ENCODE results near the gene ASCC1.
"Not testable (repeated sequence)": the region's sequence is repeated elsewhere in the genome, so short reads cannot be mapped to it uniquely, and the experiment has no call there.

Gene ASCC1

DNA sequence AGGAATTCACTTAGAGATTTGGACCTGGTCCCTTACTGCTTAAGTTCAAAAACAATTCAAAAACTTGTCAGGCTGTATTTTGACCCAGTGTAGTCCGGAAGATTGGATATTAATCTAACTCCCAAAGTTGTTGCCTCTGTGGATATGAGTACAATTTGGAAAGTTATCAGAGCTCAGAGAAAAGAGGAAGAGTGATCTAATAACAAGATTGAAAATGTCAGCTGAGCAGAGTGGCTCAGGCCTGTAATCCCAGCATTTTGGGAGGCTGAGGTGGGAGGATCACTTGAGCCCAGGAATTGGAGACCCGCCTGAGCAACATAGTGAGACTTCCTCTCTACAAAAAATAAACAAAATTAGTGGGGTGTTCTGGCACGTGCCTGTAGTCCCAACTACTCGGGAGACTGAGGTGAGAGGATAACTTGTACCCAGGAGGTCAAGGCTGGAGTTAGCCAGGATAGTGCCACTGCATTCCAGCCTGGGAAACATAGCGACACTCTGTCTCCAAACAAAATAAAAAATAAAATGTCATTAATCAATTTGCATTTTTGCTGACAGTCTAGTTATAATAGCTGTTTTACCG is 3.2 kb upstream of the ASCC1 start:
- DNase-seq = no peak

DNA sequence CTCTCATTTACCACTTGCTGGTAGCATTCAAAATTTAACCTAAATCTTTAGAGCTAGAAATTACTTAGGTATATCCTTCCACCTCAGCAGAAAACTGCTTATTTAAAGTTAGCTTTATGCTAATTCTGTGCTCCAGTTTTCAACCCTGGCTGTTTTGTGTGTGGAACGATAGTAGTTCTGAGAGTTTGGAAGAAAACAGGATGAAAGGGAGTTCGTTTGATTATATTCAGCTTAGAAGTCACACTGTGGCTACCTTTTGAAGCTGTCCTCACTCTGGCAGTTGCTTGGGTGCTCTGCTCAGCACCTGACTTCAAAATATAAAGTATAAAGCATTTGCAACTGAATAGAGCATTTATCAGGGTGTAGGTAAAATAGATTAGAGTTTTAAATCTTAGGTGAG is 2.6 kb upstream of the ASCC1 start:
- DNase-seq = no peak

DNA sequence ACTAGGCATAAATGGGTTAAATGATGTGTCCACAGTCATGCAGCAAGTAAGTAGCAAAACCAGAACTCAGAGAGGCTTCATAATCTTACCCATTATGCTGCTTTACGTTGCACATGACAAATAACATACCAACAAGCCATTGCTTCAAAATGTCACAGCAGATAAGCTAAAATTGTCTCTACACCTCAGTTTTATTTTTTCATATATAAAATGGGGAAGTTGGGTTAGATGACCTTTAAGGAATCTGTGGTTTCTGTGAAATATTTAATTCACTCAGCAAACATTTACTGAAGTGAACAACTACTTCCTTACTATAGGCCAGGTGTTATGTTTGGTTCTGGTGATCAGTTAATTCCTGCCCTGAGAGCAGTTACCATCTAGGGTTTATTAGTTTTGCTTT is 2.2 kb upstream of the ASCC1 start:
- no peak for DNase-seq

DNA sequence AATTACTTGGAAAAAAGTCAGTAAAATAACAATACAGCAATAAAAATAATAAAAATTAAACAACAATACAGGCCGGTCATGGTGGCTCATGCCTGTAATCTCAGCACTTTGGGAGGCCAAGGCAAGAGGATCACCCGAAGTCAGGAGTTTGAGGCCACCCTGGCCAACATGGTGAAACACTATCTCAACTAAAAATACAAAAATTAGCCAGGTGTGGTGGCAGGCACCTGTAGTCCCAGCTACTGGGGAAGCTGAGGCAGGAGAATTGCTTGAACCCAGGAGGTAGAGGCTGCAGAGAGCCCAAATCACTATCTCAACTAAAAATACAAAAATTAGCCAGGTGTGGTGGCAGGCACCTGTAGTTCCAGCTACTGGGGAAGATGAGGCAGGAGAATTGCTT is 4.2 kb downstream of the ASCC1 start:
- not testable (repeated sequence) for DNase-seq

DNA sequence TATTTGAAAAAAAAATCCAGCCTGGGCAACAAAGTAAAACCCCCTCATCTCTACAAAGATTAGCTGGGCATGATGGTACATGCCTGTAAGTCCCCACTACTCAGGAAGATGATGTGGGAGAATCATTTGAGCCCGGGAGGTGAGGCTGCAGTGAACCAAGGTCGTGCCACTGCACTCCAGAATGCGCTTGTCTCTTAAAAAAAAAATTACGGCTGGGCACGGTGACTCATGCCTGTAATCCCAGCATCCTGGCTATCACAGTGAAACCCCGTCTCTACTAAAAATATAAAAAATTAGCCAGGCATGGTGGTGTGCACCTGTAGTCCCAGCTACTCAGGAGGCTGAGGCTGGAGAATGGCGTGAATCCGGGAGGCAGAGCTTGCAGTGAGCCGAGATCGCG is 4.7 kb downstream of the ASCC1 start:
- DNase-seq = not testable (repeated sequence)

DNA sequence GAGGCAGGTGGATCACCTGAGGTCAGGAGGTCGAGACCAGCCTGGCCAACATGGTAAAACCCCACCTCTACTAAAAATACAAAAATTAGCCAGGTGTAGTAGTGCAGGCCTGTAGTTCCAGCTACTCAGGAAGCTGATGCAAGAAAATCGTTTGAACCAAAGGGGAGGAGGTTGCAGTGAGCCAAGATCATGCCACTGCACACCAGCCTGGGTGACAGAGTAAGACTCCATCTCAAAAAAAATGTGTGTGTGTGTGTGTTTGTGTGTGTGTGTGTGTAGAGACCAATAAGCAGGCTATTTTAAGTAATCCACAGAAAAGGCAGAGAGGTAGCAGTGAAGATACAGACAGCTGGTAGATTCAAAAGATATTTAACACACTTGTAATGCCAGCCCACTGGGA is 7.5 kb downstream of the ASCC1 start:
- DNase-seq = not testable (repeated sequence)

DNA sequence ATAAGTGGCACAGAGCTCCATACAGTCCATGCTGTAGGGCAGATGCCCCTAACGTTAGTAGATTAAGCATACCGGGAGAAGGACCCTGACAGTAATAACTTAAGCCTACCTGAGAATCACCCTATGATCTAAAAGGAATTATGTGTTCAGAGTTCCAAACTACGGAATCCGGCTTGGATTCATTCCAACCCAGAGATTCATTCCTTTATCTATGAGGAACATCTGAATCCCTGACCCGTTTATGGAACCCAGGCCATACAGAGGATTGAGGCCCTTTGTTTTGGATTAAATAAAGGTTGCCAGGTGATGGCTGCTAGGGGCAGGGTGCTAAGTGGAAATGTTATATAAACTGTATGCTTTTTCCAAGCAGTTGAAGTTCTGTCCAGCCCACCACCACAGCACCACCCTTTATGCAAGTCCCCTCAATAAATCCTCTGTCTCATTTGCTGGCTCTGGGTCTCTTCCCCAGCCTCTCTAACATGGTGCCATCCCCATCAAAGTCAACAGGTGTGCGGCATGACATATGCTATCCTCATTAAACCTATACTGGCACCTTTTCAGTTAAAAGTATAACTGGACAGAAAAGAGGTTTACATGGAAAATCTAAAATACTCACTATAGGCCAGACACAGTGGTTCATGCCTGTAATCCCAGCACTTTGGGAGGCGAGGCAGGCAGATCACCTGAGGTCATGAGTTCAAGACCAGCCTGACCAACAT is 9.4 kb downstream of the ASCC1 start:
- DNase-seq = no peak

DNA sequence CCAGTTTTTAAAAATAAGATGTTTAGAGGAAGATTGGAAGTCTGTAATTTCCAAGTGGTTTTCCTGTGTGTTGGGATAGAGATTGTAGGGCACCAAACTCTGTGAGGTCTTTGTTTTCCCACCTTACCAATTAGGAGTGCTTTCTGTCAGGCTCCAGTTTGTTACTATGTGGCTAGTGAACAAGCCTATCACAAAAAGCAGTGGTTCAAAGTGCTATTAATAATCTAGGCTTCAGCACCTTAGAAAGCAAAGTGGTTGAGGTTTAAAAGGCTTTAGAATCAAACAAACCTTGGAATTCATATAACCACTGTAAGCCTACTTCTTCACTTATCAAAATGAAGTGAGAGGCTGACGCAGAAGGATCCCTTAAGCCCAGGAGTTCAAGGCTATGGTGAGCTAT is 11.4 kb downstream of the ASCC1 start:
- no peak for DNase-seq

DNA sequence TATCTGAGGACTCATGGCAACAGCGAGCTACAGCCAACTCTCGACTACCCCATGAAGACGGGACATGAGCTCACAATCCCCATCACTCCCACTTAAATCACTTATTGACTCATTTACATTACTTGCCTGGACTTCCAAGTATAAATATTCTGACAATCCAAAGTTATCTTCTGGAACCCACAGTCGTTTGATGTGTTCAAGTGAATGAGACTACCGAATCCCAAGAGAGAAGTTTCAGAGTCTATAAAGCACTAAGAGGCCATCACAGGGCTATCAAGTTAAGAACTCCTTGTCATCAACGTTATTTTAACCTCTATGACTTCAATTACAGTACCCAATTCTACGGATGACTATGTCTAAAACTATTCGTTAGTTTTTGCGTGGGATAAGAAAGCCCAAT is 11.8 kb downstream of the ASCC1 start:
- DNase-seq = no peak

DNA sequence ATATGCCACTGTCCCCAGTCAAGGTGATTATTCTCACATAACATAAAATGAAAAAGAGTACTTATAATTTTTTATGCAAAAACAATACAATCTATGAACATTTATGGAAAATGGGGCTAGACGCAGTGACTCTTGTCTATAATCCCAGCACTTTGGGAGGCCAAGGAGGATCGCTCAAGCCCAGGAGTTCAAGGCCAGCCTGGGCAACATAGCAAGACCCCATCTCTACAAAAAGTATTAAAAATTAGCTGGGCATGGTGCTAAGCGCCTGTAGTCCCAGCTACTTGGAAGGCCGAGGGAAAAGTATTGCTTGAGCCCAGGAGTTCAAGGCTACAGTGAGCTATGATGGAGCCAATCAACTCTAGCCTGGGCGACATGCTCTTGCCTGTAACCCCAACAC is 14.8 kb downstream of the ASCC1 start:
- DNase-seq = no peak

DNA sequence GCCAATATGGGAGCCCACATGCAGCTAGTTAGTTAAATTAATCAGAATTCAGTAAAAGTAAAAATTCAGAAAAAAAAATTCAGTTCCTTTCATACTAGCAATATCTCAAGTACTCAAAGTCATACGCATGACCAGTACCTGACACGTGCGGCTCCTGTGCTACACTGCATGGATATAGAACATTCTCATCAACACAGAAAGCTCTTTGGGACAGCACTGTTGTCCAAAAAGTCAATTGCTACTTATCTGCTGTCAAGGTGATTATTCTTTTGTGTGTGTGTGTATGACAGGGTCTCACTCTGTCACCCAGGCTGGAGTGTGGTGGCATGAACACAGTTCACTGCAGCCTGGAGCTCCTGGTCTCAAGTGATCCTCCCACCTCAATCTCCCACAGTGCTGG is 15.2 kb downstream of the ASCC1 start:
- DNase-seq = no peak

DNA sequence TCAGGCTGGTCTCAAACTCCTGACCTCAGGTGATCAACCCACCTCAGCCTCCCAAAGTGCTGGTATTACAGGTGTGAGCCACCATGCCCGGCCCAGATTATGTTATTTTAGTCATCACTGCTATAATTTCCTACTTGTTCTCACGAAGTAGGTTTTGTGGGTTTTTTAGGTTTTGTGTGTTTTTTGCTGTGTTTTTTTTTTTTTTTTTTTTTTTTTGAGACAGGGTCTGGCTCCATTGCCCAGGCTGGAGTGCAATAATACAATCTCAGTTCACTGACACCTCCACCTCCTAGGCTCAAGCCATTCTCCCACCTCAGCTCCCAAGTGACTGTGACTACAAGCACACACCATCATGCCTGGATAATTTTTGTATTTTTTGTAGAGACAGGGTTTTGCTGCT is 21.1 kb downstream of the ASCC1 start:
- no peak for DNase-seq

DNA sequence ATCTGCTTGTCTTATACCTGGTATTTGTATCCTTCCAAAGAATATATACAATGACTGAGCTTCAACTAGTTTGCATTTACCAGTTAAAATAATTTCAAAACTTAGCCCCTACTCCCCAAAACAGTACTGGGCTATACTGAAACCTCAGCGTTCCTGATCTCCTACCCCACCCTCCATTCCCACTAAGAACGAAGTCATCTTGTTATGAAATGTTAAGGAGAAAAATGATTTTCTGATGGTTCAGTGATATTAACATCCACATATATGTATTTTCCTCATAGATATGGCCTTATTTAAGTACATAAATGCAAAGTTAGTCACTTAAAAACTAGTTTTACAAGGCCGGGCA is 29.1 kb downstream of the ASCC1 start:
- DNase-seq = no peak

DNA sequence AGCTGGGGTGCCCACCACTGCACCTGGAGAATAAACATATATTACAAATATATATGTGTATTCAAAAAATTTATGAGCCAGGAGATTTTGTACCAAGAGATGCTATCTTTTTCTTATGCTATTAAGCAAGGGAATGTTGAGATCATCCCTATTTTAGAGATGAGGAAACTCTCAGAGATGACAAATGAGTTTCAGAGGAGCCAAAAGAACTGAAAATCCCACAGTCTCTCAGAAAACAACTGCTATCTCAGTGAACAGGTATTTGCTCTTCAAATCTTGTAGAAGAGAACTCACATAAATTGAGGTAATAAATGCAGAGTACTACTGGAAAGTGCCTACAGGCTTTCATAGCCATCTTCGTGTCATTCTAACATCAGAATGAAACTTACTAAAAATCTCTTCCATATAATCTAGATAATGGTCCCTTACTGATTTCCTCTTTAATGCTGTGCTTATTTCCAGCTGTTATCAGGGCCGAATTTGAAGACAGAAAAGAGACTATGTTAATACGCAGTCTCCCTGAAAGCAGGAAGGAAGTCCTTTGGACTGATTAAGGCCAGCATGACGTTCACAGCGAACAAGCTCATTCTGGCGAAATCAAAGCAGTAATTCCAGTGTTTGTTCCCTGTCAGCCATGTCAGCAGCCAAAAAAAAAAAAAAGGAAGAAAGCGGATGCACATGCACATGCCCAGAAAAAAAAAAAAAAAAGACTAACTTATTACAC is 29.7 kb downstream of the ASCC1 start:
- no peak for DNase-seq

DNA sequence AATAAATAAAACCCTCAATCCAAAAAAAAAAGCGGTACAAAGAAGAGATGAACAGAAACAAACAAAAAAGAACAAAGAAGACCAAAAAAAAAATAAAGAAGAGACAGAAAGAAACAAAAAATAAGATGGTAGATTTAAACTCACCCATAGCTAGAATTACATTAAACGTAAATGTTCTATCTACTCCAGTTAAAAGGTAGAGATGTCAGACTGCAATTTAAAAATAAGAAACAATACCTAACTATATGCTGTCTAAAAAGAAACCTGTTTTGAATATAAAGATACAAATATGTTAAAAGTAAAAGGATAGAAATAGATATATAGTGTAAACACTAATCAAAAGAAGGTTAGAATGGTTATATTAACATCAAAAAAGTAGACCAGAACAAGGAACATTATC is 31.9 kb downstream of the ASCC1 start:
- no peak for DNase-seq

DNA sequence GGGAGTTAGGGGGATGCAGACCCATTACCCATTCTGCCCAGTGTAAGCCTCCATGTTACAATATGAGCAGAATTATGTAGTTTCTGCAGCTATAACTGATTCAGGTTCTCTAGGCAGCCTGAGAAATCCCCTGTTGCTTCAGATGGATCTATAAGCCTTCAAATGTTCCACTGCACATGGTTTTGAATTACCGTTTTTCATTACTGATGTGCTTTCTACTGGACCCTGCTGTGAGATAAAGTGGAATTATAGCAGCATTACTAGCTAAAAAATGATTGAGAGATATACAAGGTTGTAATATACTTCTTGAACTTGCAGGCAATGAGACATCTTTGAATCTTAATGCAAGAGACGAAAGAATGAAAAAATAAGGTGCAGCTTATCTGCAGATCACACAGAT is 38.6 kb downstream of the ASCC1 start:
- DNase-seq = no peak

DNA sequence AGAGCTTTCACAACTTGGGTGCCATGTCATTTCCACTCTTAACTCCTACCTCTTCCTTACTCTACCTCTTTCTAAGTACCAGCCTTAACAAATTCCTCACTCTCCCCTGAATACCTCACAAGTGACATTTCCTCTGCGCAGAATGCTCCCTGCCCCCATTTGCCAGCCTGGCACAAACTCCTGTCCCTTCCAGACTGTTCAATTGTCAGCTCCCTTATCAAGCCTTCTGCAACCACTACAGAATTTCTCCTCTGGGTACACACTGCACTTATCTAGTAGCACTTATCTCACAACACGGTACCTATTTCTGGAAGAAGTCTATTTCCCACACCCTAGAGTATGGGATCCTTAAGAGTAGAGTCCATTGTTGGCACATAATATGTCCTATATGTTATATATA is 39.4 kb downstream of the ASCC1 start:
- no peak for DNase-seq

DNA sequence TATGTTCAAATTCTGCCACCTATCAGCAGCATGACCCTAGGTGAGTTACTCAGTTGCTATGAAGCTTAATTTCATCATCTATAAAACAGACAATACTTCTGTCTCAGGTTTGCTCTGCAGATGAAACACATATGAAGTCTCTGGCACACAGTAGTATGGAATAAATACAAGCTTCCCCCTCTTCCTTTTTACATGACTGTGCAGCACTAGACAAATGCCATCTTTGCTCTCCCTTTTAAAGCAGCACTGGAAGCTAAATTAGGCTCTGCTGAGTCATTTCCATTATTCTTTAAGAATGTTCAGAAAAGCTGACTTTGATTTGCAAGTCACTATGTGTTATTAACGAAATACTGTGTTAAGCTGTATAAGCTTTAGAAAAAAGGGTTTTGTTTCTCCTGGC is 40.9 kb downstream of the ASCC1 start:
- DNase-seq = no peak

DNA sequence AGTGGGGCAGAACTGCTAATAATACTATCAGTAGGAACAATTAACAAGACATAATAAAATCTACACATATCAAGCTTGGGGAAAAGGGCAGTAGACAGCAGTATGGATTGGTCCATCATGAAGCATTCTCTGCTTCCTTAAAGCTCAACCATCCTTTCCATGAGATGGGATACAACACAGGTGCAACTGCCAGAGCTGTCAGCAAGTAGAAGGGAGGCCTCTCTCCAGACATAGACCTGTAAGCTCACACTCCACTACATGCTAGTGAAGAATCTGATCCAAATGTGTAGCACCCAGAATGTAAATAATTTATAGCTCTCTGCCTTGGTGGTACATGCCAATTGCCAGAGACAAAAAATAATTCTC is 41.8 kb downstream of the ASCC1 start:
- no peak for DNase-seq

DNA sequence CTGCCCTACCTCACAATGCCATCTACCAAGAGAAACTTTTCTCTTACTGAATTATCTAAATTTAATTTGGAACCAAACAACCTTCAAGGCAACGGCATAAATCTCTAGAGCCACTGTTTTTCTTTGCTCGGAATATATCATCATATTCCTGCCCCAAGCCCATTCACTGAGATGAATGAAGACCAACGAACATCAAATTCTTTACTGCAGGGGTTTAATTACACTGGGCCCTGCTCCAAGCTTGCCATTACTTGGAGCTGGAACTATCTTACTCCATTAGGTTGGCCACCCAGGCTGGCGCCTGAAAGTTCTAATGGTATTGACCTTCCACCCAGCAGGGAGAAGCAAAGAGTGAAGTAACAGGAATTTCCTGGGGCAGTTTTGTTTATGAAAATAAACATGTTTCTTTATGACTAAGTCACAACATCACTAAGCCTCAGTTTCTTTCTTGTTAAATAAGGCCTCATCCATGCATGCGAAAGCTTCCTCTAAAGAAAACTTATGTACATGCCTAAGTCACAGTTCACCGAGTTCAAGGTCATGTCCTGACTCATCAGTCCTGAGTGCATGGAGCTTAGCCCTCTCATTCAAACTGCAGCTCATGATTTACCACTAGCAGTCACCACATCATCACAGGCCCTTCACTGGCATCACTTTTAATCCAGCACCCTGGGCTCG is 42.3 kb downstream of the ASCC1 start:
- no peak for DNase-seq

DNA sequence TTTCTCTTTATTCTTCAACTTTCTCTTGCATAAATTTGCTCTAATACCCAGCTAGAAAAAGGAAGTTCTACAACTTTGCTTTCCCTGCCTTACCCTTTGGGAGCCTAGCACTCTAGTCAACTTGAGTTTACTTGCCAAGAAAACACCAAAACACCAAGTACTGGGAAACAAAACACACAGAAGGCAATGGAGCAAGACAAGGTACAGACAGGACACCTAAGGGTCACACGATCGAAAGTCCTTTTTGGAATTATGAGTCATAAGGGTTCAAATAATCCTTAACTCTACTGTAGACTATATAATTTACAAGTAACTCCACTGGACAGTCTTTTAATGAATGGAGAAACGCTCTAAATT is 42.8 kb downstream of the ASCC1 start:
- DNase-seq = no peak

DNA sequence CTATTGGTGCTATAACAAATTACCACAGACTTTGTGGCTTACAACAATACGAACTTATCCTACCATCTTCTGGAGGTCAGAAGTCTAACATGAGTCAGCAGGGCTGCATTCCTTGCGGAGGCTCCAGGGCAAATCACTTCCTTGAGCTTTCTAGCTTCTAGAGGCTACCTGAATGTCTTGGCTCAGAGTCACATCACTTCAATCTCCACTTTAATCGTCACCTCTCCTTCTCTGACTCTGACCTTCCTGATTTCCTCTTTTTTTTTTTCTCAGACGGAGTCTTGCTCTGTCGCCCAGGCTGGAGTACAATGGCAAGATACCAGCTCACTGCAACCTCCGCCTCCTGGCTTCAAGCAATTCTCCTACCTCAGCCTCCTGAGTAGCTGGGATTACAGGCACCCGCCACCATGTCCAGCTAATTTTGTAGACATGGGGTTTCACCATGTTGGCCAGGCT is 44.9 kb downstream of the ASCC1 start:
- DNase-seq = no peak

DNA sequence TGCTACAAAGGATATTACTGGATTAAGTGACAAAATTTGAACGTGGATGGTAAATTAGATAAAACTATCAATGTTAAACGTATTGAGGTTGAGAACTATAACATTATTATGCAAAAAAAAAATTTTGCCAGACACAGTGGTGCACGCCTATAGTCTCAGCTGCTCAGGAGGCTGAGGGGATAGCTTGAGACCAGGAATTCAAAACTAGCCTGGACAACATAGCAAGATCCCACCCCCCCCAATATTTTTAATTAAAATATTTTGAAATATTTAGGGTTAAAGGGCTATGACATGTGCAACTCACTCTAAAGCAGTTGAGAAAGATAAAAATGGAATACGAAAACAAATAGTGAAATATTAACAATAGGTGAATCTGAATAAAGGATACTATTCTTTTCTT is 45.3 kb downstream of the ASCC1 start:
- no peak for DNase-seq

DNA sequence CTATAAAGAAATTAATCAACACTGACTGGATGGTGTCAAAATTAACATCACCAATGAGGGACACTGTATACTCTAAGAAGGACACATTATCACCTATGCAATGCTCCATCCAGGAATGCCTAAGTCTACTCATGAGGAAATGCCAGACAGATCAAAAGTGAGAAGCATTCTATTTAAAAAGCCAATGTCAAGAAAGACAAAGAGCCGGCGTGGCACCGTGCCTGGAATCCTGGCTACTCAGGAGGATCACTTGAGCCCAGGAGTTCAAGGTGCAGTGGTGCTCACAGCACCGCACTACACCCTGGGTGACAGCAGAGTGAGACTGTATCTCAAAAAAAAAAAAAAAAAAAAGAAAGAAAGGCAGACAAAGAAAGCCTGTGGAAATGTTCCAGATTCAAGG is 45.8 kb downstream of the ASCC1 start:
- no peak for DNase-seq
